GM13976 (cell line): ENCODE results near the gene FIGN.

Experiments
- DNase-seq: peaks from one replicate; pipeline ENCODE4 v3.0.0; 2012; ENCODE audit warnings: low spot score
- in situ Hi-C: fragments of 300-500 bp; cut with MboI; formaldehyde crosslinking; loops from one replicate; pipeline ENCODE4 v1.12.0; 2022; ENCODE audit warnings: low sequenced_read_pairs, mixed read lengths, inconsistent platforms; ENCODE audit not compliant: unreplicated experiment
- TF ChIP-seq, protein P1 (sequence below): IDR thresholded peaks from 2 replicates; pipeline ENCODE4 v1.5.1; 2012; ENCODE audit warnings: borderline replicate concordance, mild to moderate bottlenecking; ENCODE audit not compliant: insufficient read depth; ENCODE audit errors: extremely low read depth, missing control alignments, control extremely low read depth

Gene FIGN

GRCh38 chr2:163715668-163716067 is 20.1 kb downstream of the FIGN start:
- TF ChIP-seq, protein P1, sequence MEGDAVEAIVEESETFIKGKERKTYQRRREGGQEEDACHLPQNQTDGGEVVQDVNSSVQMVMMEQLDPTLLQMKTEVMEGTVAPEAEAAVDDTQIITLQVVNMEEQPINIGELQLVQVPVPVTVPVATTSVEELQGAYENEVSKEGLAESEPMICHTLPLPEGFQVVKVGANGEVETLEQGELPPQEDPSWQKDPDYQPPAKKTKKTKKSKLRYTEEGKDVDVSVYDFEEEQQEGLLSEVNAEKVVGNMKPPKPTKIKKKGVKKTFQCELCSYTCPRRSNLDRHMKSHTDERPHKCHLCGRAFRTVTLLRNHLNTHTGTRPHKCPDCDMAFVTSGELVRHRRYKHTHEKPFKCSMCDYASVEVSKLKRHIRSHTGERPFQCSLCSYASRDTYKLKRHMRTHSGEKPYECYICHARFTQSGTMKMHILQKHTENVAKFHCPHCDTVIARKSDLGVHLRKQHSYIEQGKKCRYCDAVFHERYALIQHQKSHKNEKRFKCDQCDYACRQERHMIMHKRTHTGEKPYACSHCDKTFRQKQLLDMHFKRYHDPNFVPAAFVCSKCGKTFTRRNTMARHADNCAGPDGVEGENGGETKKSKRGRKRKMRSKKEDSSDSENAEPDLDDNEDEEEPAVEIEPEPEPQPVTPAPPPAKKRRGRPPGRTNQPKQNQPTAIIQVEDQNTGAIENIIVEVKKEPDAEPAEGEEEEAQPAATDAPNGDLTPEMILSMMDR = no peak
- in situ Hi-C loops = no loop called here
- no peak for DNase-seq

DNA sequence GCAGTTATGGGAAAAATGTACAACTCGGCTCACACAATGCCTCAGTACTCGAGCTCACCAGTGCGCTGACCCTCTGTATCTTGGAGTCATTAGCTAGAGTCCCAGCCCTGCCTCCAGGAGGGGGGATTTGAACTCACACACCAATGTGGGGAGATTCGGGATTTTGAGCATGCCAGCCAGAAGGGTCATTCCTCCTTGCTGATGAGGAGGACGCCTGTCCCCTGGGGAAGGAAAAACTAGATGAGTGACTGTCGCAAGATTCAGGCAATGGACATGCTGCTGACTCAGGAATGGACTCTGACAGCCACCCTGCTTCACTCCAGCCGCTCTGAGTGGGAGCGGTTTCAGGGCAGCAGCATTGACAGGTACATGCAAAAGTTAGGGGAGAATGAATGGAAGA is 20.6 kb downstream of the FIGN start:
- in situ Hi-C loops = no loop called here
- TF ChIP-seq, protein P1 = no peak
- no peak for DNase-seq

- DNase-seq = no peak
- in situ Hi-C loops = no loop called here
- TF ChIP-seq, protein P1 = no peak
Observed at GRCh38 chr2:163713534-163714311, 22.1 kb downstream of the FIGN start.

DNA sequence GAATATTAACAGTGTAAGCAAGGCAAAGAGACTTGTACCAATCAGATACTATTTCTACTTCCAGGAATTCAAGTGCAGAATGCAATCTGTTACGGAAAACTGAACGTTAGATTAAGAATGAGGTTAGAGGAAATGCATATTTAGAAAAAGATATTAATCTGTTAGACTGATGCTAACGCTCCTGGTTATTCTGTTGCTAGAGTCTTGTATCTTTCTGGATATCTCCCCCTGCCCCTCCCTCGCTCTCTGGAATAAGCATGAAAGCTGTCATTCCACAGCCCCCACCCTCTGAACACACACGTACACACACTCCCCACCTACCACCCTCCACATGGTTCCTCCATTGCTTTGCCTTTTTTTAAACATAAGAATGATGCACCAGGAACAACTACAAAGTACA is 24.1 kb downstream of the FIGN start:
- in situ Hi-C loops = no loop called here
- TF ChIP-seq, protein P1 = no peak

GRCh38 chr2:163711258-163711657 is 24.6 kb downstream of the FIGN start:
- TF ChIP-seq, protein P1 = no peak
- in situ Hi-C loops = no loop called here
- DNase-seq = no peak

More for the DNA sequence above, 24.1 kb downstream of the FIGN start:
- no peak for DNase-seq

DNA sequence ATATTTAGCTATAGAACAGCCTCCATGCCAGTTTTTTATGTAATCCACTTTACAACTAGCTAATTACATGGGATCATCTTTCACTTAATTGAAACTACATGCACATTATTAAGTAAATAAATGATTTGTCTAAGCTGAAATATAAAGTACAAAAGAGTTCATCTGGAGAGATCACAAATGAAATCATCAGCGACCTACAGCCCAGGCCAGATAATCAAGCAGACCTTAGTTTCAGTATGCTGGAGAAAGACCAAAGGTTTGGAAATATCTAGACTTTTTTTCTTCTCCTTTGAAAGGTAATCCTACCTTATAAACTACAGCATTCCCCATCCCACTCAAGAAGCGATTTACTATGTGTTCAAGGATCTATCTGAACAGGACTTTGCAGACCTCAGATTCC is 26.5 kb downstream of the FIGN start:
- no peak for DNase-seq
- in situ Hi-C loops = no loop called here
- TF ChIP-seq, protein P1 = no peak
